IPS-NIHi7 (cell line): Measurements from ENCODE around the gene GRIN2B.

Experiments
- DNase-seq: peaks from one replicate; pipeline ENCODE4 v3.0.0; 2012; ENCODE audit warnings: mixed read lengths; ENCODE audit errors: extremely low spot score

The GRIN2B gene

DNA sequence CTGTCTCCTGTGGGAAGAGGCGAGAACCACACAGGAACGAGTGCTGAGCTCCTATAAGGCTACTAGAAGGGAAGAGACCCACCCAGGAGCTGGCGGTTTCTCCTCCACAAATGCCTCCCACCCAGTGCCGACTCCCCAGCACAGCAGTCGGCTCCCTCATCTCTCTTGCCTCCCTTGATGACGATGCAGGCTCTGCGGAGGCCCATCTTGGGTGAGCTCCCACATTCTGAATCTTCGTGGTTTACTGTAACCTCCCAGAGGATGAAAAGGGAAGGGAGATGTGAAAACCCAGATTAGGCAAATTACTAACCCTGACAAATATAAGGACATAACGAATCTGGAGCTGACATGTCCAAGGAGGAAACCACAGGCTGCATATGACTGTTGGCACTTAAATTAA, 23.8 kb downstream of the GRIN2B start:
- no peak for DNase-seq

DNA sequence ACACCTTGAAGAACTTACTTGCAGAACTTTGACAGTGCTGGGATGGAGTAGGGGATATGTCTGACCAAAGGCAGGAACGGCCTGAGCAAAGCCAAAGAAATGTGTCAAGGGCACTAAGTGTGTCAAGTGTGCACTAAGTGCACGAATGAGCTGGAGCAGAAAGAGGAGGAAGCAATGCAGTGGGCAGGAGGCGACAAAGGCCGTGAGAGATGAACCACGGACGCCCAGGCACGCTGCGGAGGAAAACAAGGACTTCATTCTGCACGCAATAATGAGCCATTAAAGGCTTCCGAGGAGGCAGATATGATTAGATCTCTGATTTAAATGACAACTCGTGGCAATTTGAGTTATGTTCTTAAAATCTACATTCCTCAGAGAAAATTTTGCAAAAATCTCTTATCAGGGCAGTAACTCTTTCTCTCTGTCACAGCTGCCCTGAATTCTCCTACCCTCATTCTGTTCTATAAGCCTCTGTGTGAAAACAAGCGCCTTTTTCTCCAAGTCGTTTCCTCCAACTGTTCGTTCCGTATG, 25.3 kb downstream of the GRIN2B start:
- DNase-seq, result no peak

GRCh38 chr12:13952096-13952495, 29.3 kb downstream of the GRIN2B start:
- no peak for DNase-seq

DNA sequence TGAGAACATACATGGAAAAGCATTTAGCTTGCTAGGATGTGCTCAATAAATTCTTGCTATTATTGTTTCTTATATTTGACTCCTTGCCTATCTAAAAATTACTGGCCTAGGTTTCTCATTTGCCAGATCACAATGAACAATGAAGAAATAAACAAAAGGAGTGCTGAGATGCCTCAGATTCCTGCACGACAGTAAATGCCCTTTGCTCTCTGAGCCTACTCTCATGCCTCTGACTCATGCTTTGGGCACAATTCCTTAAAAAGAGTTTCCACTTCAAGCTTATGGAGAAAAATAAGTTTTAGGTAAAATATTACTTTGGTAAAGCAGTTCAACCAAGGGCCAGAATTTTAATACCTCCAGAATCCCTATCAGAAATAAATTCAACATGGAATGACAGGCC, 30.9 kb downstream of the GRIN2B start:
- DNase-seq, result peak; percentile 41

GRCh38 chr12:13948621-13949020, 32.8 kb downstream of the GRIN2B start:
- DNase-seq, result no peak

GRCh38 chr12:13947276-13947946, 34.0 kb downstream of the GRIN2B start:
- no peak for DNase-seq

- no peak for DNase-seq
Observed at GRCh38 chr12:13945641-13946040, 35.8 kb downstream of the GRIN2B start.

DNA sequence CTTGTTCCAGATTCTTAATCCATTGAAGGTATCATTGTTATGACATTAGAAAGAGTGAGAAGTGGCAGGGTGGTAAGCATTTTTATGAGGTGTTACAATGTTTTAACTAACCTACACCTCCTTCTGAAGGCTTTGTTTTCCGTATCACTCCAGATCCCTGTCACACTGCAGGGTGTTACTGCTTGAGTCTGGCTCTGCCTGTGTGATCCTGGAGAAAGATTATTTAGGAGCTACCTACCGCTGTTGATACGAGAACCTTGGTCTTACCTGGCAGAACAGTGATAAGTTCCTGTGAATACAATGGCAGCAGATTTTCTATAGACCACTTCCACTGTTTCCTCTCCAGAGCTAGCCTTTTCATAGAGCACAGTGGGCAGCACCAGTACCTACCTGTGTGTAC, 36.2 kb downstream of the GRIN2B start:
- no peak for DNase-seq

DNA sequence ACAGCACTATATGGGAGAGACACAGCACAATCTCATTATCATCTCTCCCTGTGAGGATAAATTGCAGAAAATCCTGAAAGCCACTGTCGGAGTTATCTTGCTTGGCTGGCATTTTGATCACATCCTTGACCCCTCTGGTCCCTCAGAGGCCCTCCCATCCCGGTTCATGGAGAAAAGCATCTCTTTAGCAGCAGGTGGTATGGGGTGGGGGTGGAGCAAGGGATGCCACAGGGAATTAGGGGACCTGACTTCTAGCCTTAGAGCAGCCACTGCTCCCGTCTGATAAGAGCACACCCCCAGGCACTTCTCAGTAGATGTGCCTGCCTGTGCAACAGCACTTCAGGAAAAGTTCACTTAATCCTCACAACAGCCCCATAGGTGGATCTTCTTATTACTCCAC, 38.6 kb downstream of the GRIN2B start:
- DNase-seq, result peak; percentile 36

- peak; percentile 81 for DNase-seq
Observed at GRCh38 chr12:13941258-13942249, 39.8 kb downstream of the GRIN2B start.

DNA sequence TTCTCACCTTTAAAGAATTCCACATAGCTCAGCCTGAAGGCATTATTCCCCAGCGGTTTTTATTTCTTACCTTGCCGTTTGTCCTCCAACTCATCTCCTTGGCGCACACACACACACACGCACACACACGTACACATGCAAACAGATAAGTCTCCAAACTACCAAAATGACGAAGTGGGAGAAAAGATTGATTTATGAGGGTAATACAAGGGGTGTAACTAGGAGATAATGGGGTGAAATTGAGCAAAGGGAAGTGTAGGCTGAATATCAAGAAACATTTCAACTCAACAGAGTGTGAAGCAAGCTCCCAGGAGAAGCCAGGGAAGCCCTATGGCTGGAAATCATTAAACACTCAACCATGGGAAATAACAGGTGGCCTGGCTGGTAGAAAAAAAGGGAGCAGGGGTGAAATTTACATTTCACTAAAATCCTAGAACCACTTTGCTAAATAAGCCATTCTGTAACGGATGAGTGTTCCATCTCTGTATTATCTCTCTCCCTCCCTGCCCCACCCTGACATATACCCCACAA, 41.0 kb downstream of the GRIN2B start:
- no peak for DNase-seq

DNA sequence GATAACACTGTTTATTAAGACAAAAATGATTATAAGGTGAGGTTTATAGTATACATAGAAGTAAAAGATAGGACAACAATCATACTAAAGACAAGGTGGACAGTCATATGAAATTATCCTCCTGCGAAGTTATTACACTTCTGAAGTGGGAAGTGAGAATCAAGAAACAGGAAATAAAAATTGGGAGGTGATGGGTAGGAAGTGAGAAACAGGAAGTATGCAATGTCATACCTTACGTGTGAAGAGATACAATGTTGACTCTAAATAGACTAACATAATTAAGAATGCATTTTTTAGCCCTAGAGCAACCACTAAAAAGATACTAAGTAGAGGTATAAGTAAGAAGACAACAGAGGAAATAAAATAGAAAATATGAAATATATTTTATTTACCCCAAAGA, 43.7 kb downstream of the GRIN2B start:
- no peak for DNase-seq

DNA sequence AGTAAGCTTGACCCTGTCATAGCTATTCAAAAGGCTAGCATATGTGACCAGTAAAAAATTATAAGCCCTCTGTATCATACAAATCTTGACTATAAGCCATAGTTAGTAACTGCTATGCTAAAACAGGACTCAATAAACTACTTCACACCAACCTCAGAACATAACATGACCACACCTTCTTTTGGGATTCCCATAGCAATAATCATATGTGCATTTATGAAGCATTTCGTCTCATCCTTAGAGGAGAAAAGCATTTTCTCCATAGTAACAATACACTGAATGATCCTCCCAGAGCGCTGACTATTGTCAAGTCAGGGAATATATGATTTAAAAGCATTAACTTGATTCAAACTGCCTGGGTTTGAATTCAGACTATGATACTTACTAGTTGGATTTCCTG, 46.2 kb downstream of the GRIN2B start:
- no peak for DNase-seq
